NCI-H2196 treated with DMSO at 0.1 percent for 48 hours (cell line): ENCODE results near the gene OR2V2.
A peak's percentile ranks its signal among the peaks of the same experiment; 100 is the strongest.

ENCODE experiments used
- DNase-seq: peaks from one replicate; lab custom pipeline; 2025; ENCODE audit not compliant: unreplicated experiment; lab: John Stamatoyannopoulos, UW

Gene OR2V2

GRCh38 chr5:181142054-181142453, 5.3 kb upstream of the OR2V2 start:
- no peak for DNase-seq

- no peak for DNase-seq
These were observed 2.3 kb upstream of the OR2V2 start for GRCh38 chr5:181145133-181145532.

DNA sequence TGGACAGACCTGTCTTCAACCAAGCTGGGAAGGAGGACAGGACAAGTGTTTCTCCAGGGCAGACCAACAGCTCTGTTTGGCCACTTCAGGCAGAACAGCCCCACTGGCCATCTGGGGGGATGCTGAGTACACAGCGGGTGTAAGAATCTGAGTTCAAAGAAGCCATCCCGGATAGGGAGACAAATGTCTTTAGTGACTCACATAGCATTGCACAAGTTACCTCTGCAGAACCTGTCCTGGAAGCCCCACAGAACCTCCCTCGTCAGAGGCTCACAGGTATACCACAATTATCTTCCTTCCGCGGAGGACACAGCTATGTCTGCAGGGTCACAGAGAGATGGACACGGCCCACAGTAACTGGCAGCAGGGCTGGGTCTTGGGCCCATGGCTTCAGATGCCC, 2.0 kb downstream of the OR2V2 start:
- DNase-seq = no peak

DNA sequence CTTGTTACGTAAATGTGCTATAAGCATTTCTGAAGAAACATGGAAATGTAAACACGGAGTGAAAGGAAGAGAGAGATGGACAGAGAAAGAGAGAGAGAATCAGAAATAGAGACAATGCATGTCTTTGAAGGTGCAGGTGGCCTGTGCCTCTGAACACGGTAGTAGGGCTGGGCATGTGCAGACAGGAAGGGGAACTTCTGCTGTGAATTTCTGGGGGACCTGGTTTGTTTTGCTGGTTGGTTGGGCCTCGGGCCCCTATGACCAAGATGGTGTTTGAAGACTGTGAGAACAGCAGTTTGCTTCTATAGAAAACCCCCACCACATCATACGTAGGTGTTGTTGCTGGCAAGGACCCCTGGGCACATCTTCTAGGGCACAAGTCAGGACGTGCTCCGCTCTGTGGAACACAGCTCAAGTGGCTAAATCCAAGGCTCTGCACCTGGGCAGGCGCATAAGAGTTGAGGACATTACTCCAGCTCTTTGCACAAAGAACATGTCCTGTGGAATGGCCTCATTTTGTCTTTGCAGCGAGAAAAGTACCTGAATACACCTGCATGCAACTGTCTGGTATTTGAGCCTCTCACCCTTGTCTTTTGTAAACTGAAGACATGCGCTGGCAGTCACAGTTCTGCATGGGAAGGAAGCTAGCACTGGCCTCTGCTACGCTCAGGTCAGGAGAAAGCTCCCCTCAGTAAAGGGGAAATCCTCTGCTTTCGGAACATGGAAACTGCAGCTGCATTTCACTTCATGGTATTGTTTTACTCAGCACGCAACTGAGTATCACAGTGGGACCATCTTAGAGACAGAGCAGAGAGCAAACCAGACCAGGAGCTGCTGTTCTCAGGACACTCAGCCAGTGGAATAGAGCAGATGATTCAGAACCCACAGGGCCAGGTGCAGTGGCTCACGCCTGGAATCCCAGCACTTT, 2.7 kb downstream of the OR2V2 start:
- DNase-seq = no peak

DNA sequence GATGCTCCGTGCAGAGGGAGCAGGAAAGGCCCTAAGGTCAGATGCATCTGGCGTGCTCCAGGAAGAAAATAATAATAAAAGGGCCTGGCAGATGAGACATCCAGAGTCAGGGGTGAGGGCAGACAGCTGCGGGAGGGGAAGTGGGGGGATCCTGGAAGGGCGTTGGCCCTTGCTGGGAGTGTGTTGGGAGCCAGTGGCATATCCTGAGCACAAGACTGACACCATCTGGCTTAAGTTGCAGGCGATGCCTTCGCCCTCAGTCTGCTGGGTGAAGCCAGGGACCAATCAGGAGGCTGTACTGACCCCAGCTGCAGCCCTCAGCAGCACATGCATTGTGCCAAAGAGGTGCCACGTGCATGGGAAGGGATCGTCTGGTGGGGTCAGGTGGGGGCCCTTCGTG, 3.8 kb downstream of the OR2V2 start:
- DNase-seq = no peak

DNA sequence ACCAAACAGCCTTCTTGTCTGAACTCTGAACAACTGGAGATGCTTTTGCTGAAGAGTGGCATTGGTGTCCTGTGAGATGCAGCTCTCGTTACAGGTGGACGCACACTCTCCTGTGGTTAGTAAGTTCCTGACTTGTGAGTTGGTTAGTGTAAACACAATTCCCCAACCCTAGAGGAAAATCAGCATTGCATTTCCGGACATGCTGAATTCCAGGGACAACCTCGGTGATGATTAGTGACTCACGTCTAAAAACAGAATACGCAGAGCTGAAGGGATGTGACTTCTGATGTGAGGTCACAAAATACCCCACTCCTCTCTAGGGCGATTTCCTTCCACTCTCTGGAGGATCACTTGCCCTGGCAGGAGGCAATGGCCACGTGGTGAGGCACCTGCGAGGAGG, 5.0 kb downstream of the OR2V2 start:
- DNase-seq = no peak

- no peak for DNase-seq
These were observed 6.4 kb downstream of the OR2V2 start for GRCh38 chr5:181153814-181154213.

GRCh38 chr5:181156758-181157157, 9.4 kb downstream of the OR2V2 start:
- no peak for DNase-seq

GRCh38 chr5:181158869-181159268, 11.5 kb downstream of the OR2V2 start:
- DNase-seq = no peak

- peak; percentile 72 for DNase-seq
These were observed 12.1 kb downstream of the OR2V2 start for GRCh38 chr5:181159286-181160151.

GRCh38 chr5:181160152-181160754, 12.9 kb downstream of the OR2V2 start:
- DNase-seq = peak; percentile 27

DNA sequence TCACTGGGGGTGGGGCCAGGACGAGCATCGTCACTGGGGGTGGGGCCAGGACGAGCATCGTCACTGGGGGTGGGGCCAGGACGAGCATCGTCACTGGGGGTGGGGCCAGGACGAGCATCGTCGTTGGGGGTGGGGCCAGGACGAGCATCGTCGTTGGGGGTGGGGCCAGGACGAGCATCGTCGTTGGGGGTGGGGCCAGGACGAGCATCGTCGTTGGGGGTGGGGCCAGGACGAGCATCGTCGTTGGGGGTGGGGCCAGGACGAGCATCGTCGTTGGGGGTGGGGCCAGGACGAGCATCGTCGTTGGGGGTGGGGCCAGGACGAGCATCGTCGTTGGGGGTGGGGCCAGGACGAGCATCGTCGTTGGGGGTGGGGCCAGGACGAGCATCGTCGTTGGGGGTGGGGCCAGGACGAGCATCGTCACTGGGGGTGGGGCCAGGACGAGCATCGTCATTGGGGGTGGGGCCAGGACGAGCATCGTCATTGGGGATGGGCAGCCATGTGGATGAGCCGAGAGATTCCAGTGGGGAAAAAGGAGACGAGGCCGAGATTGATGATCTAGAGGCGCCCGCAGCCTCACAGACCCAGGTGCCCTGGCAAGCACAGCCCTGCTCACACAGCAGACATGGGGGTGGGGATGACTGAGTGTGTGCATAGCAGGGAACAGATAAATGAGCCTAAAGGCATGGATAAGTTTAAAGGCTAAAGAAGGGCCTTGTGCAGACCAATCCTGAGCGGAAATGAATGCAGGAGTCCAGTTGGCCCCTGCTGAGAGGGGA, 13.6 kb downstream of the OR2V2 start:
- peak; percentile 18 for DNase-seq

DNA sequence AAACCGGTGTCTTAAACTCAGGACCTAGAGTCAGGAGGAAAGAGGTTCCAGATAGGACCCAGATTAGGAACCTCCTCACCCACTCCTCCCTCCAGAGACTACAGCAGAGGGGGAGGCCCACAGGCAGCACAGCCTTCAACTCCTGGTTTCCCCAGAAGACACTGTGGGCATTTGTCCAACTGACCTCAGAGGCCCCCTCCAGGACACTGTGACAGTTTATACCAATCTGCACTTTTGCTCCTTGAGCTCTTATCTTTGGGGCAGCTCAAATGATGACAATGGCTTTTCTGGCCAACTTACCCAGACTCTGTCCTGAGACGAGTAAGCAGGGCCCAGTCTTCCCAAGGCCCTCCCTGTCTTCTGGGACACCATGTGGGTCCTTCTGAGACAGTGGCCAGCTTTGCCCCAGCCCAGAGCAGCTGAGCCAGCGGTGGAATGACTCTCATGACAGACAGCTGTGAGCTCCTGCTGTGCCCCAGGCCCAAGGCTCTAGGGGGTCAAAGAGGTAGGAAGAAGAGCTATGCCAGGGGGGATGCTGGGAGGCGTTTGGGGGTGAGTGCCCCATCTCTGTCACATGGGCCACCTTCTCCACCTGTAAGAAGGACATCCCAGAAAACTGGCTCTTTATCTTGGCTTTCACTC, 14.3 kb downstream of the OR2V2 start:
- DNase-seq = no peak

DNA sequence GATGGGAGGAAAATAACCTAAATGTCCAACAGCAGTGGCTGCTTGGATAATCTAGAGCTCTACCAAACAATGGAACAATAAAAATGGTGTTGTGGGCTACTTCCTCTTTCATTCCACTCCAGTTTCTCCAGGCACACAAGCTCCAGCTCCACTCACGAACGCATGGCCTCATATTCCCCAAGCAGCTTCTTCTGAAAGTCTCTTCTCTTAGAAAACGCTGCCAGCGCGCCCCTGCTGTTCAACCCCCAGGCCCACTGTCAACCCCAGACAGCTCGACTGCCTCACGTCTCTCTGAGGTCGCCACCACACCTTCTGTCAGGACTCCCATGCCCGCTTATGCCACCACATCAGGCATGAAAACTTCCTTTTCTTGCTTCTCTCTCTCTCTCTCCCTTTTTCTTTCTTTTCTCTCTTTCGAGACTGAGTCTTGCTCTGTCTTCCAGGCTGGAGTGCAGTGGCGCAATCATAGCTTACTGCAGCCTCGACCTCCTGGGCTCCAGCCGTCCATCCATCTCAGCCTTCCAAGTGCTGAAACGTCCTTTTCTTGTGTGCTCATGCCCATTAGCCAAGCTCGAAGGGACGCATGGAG, 16.2 kb downstream of the OR2V2 start:
- no peak for DNase-seq

DNA sequence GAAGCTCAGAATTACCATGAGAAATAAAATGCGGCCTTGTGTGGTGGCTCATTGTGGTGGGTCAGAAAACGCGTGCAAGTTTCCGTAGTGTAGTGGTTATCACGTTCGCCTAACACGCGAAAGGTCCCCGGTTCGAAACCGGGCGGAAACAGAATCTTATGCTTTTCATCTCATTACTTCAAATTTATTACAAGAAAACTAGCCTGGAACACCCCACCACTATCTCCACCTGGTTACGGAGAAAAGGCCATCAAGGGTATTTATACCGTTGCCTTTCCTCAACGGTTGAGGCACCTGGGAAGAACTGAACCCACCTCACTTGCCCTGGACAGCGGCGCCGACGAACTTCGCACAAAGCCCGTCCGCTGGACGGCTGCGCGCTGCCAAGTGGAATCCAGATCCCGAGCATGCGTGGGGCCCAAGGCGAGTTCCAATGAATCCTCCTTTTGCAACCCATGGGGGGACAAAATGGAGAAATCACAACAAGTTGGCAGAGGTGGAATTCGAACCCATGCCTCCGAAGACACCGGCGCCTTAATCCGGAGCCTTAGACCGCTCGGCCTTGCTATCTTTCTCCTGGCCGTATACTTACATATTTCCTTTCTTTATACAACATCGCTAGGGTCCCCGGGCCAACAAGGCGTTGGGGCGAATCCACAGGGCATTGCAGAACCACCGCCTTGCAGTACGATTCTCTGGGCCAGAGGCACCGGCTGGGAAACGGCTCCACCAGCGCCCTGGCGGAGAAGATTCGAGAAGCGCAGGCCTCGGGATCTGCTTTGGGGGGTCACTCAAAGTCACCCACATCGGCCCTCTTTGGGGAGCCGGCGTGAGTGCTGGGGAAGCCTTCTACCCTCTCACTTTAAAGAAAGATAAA, 16.9 kb downstream of the OR2V2 start:
- DNase-seq = no peak

- no peak for DNase-seq
These were observed 19.7 kb downstream of the OR2V2 start for GRCh38 chr5:181166812-181167733.

DNA sequence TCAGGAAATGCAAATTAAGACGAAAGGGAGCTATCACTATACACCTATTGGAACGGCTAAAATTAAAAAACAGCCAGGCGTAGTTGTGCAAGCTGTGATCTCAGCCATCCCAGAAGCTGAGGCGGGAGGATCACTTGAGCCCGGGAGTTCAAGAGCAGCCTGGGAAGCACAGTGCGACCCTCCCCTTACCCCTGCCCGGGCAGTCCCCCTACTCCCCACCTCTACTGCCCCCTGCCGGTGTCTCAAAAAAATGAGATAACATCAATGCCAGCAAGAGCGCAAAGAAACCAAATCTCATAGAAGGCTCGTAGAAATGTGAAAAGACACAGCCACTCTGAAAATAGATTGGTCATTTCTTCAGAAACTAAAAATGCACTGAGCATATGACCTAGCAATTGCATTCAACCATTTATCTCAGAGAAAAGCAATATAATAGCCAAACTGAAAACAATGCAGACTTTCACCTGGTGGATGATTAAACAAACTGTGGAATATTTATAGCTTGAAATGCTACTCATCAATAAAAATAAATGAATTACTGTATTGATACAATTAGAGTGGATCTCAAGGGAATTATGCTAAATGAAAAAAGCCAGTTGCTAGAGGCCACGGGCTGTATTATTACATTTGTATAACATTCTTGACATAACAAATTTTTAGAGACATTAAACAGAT, 20.6 kb downstream of the OR2V2 start:
- DNase-seq = peak; percentile 2
